ENCODE results near the gene OGN. TPM values are rescaled to one million over a fixed set of nuclear protein-coding genes. Genes with fewer than 3 reads are reported as not detected.
A peak's percentile ranks its signal among the peaks of the same experiment; 100 is the strongest.

The OGN gene
- total and polyA plus RNA-seq, 5 donors, result 18.6 to 45.0 (median 32.1) TPM

DNA sequence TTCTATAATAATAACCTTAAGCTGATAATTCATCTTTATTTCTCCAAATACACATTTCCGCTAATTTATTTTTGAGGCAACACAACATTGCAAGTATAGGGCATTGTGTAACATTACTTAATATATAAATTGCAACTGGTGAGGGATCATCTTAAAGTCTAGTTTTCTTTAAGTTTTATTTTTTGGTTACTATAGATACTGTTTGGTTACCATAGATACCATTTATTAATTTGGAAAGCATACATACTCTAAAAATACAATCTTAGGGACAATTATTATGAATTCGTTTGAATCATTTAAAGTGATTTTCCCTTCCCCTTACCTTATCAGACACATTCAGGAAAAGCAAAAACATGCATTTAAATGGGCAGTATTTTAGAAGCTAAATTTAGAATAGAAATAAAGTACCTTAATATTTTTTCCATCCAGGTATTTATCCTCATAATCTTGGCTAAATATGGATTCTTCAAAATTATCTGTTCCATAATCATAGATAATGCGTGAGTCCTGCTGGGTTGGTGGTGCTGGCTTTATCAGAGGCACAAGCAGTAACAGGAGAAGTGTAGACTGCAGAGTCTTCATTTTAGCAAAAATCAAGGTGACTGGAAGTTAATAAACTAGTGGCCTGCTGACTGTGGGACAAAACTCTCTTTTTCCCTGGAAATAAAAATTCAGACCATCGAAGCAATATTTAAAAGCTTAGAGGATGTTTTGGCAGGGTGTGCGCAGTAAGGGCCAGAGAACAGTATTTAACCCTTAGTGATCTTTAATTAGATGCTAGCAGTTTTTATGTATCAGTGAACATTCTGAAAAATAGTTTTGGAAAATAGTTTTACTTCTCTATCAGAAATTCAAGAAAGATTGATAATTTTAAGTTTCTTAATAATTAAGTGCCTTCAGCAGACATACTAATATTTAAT, 1.3 kb downstream of the OGN start:
- 49% methylated on average over 5 of the region's 5 CpGs for WGBS
- DNase-seq, result no peak
- no peak for ATAC-seq
- Histone ChIP-seq H3K4me1 (ENCODE audit: control insufficient read depth, insufficient read depth, low read length) (no peaks in the 10 kb centered on the region), H3K9me3 (ENCODE audit: control insufficient read depth, low read length) (no peaks in the 10 kb centered on the region), H3K4me3 (ENCODE audit: low read length) (peak overlapping the region; percentile 1), H3K27me3 (ENCODE audit: control insufficient read depth, insufficient read depth) (no peaks in the 10 kb centered on the region), H3K27ac (ENCODE audit: low read length) (no peak overlapping the region)
- intact Hi-C loops (cut with DNase I), result no loop called here

GRCh38 chr9:92402360-92402759, 2.0 kb downstream of the OGN start:
- H3K27me3 ChIP-seq (ENCODE audit: control insufficient read depth, insufficient read depth), result no peaks in the 10 kb centered on the region
- no peaks in the 10 kb centered on the region for H3K4me1 ChIP-seq (ENCODE audit: control insufficient read depth, insufficient read depth, low read length)
- peak overlapping the region; percentile 38 for H3K4me3 ChIP-seq (ENCODE audit: low read length)
- ATAC-seq (no peak), DNase-seq (no peak)
- intact Hi-C loops (cut with DNase I), result no loop called here
- H3K27ac ChIP-seq (ENCODE audit: low read length), result no peak overlapping the region
- H3K9me3 ChIP-seq (ENCODE audit: control insufficient read depth, low read length), result no peaks in the 10 kb centered on the region
- WGBS, result 49% methylated on average over 1 of the region's 1 CpG

- DNase-seq, result no peak
- H3K4me1 ChIP-seq (ENCODE audit: control insufficient read depth, insufficient read depth, low read length), result no peaks in the 10 kb centered on the region
- ATAC-seq, result no peak
- no peak overlapping the region for H3K4me3 ChIP-seq (ENCODE audit: low read length)
- H3K27me3 ChIP-seq (ENCODE audit: control insufficient read depth, insufficient read depth), result no peaks in the 10 kb centered on the region
- intact Hi-C loops (cut with DNase I), result no loop called here
- 97% methylated on average over 3 of the region's 3 CpGs for WGBS
- H3K27ac ChIP-seq (ENCODE audit: low read length), result no peak overlapping the region
- H3K9me3 ChIP-seq (ENCODE audit: control insufficient read depth, low read length), result no peaks in the 10 kb centered on the region
Observed at GRCh38 chr9:92397853-92398252, 6.5 kb downstream of the OGN start.

DNA sequence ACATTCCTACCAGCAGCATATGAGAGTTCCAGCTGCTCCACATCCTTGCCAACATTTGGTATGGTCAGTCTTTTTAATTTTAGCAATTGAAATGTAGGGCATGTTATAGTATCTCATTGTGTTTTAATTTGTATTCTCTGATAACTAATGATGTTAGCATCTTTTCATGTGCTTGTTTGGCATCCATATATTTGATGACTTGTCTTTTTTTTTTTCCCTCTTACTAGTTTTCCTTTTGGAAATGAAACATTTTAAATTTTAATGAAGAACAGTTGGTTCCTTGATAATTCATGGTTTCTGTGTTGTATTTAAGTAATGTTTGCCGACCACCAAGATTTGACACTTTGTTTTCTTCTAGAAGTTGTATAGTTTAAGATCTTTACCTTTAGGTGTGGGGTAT, 8.8 kb downstream of the OGN start:
- Histone ChIP-seq H3K4me1 (ENCODE audit: control insufficient read depth, insufficient read depth, low read length) (no peaks in the 10 kb centered on the region), H3K27me3 (ENCODE audit: control insufficient read depth, insufficient read depth) (no peaks in the 10 kb centered on the region), H3K4me3 (ENCODE audit: low read length) (no peak overlapping the region), H3K9me3 (ENCODE audit: control insufficient read depth, low read length) (no peaks in the 10 kb centered on the region), H3K27ac (ENCODE audit: low read length) (no peak overlapping the region)
- DNase-seq (no peak), ATAC-seq (no peak)
- intact Hi-C loops (cut with DNase I), result no loop called here
- WGBS, result 90% methylated on average over 1 of the region's 1 CpG

DNA sequence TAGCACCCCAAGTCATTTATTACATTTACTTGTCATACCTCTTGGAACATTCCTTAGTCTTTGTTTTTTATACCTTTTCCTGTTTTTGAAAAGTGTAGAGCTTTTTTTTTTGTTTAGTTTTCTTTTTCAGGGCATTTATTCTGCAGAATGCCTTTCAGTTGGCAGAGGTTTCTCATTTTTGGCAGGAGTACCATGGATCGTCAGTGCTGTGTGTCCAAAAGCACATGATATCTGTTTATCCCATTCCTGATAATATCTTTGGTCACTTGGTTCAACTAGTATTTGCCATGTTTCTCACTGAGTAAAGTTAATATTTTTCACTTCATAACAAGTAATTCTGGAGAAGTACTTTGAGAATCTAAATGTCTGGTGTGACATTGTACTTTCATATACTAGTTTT, 10.7 kb downstream of the OGN start:
- Histone ChIP-seq H3K27ac (ENCODE audit: low read length) (no peak overlapping the region), H3K27me3 (ENCODE audit: control insufficient read depth, insufficient read depth) (no peaks in the 10 kb centered on the region), H3K4me3 (ENCODE audit: low read length) (no peak overlapping the region), H3K9me3 (ENCODE audit: control insufficient read depth, low read length) (no peaks in the 10 kb centered on the region), H3K4me1 (ENCODE audit: control insufficient read depth, insufficient read depth, low read length) (no peaks in the 10 kb centered on the region)
- ATAC-seq (peak in 1 of 2 donors; percentile 52), DNase-seq (no peak)
- WGBS, result 16% methylated on average over 1 of the region's 1 CpG
- intact Hi-C loops (cut with DNase I), result no loop called here

DNA sequence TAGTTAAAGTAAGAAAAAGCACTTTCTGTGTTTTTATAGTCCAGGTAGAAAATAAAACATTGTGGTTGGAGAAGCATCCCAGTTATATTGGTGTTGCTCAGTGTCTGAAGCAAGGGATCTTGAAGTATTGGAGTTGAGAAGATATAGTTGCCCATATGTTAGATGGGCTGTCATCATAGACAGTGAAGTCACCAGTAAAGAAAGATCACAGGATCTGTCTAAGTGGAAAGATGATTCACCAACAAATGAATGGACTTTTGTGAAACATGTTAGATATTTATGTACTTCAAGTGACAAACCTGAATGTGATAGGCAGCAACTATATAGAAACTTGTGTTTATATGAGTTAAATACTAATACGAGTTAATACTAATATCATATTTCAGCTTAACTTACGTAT, 11.7 kb downstream of the OGN start:
- WGBS, result 79% methylated on average over 2 of the region's 2 CpGs
- ATAC-seq, result no peak
- Histone ChIP-seq H3K4me3 (ENCODE audit: low read length) (no peak overlapping the region), H3K27ac (ENCODE audit: low read length) (no peak overlapping the region), H3K4me1 (ENCODE audit: control insufficient read depth, insufficient read depth, low read length) (no peaks in the 10 kb centered on the region), H3K9me3 (ENCODE audit: control insufficient read depth, low read length) (no peaks in the 10 kb centered on the region), H3K27me3 (ENCODE audit: control insufficient read depth, insufficient read depth) (no peaks in the 10 kb centered on the region)
- no peak for DNase-seq
- intact Hi-C loops (cut with DNase I), result no loop called here

DNA sequence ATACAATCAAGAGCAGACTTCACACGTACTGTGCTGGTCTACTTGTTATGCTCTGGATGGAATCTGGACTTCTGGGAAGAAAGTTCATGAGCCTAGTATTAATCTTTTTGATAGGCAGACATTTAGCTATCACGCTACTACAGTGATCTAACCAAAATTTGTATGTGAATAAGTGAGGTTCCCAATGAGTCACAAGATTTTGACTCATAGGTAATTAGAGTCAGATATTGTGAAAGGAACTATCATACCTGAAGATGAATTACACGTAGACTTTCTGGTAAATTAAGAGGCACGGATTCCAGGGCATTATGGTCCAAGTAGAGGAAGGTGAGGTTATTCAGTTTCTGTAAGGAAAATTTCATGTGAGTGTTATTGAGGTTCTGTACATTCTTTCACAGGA, 18.4 kb downstream of the OGN start:
- DNase-seq, result no peak
- H3K4me1 ChIP-seq (ENCODE audit: control insufficient read depth, insufficient read depth, low read length), result no peaks in the 10 kb centered on the region
- intact Hi-C loops (cut with DNase I), result no loop called here
- H3K9me3 ChIP-seq (ENCODE audit: control insufficient read depth, low read length), result no peaks in the 10 kb centered on the region
- H3K27me3 ChIP-seq (ENCODE audit: control insufficient read depth, insufficient read depth), result no peaks in the 10 kb centered on the region
- no peak overlapping the region for H3K27ac ChIP-seq (ENCODE audit: low read length)
- 86% methylated on average over 4 of the region's 4 CpGs for WGBS
- no peak overlapping the region for H3K4me3 ChIP-seq (ENCODE audit: low read length)
- no peak for ATAC-seq

- H3K9me3 ChIP-seq (ENCODE audit: control insufficient read depth, low read length), result no peaks in the 10 kb centered on the region
- 51% methylated on average over 6 of the region's 6 CpGs for WGBS
- H3K4me3 ChIP-seq (ENCODE audit: low read length), result no peak overlapping the region
- intact Hi-C loops (cut with DNase I), result no loop called here
- ATAC-seq (no peak), DNase-seq (no peak)
- H3K4me1 ChIP-seq (ENCODE audit: control insufficient read depth, insufficient read depth, low read length), result no peaks in the 10 kb centered on the region
- no peak overlapping the region for H3K27ac ChIP-seq (ENCODE audit: low read length)
- no peaks in the 10 kb centered on the region for H3K27me3 ChIP-seq (ENCODE audit: control insufficient read depth, insufficient read depth)
Observed at GRCh38 chr9:92385477-92385876, 18.9 kb downstream of the OGN start.

- ATAC-seq (peak in 1 of 2 donors; percentile 48), DNase-seq (no peak)
- Histone ChIP-seq H3K4me1 (ENCODE audit: control insufficient read depth, insufficient read depth, low read length) (no peaks in the 10 kb centered on the region), H3K27me3 (ENCODE audit: control insufficient read depth, insufficient read depth) (no peaks in the 10 kb centered on the region), H3K27ac (ENCODE audit: low read length) (no peak overlapping the region), H3K4me3 (ENCODE audit: low read length) (no peak overlapping the region), H3K9me3 (ENCODE audit: control insufficient read depth, low read length) (no peaks in the 10 kb centered on the region)
- intact Hi-C loops (cut with DNase I), result no loop called here
- WGBS, result 59% methylated on average over 3 of the region's 3 CpGs
Observed at GRCh38 chr9:92385001-92385400, 19.4 kb downstream of the OGN start.

GRCh38 chr9:92384375-92384774, 20.0 kb downstream of the OGN start:
- Histone ChIP-seq H3K4me3 (ENCODE audit: low read length) (no peak overlapping the region), H3K4me1 (ENCODE audit: control insufficient read depth, insufficient read depth, low read length) (no peaks in the 10 kb centered on the region), H3K27me3 (ENCODE audit: control insufficient read depth, insufficient read depth) (no peaks in the 10 kb centered on the region), H3K27ac (ENCODE audit: low read length) (no peak overlapping the region), H3K9me3 (ENCODE audit: control insufficient read depth, low read length) (no peaks in the 10 kb centered on the region)
- ATAC-seq (no peak), DNase-seq (no peak)
- 69% methylated on average over 1 of the region's 1 CpG for WGBS
- intact Hi-C loops (cut with DNase I), result no loop called here

DNA sequence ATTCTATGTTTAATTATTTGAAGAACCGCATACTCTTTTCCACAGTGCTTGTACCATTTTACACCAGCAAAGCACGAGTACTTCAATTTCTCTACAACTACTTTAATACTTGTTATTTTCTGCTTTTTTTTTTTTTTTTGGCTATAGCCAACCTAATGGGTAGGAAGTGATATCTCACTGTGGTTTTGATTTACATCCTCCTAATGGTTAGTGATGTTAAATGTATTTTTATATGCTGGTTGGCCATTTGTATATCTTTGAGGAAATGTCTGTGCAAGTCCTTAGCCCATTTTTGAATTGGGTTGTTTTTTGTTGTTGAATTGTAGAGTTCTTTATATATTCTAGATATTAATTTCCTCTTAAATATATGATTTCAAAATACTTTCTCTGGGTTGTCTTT, 22.6 kb downstream of the OGN start:
- ATAC-seq, result no peak
- 94% methylated on average over 2 of the region's 2 CpGs for WGBS

More for the DNA sequence above, 22.6 kb downstream of the OGN start:
- H3K27me3 ChIP-seq (ENCODE audit: control insufficient read depth, insufficient read depth), result no peaks in the 10 kb centered on the region
- peaks cover 2% of the 10 kb centered on the region for H3K4me1 ChIP-seq (ENCODE audit: control insufficient read depth, insufficient read depth, low read length)
- H3K9me3 ChIP-seq (ENCODE audit: control insufficient read depth, low read length), result no peaks in the 10 kb centered on the region
- no peak overlapping the region for H3K27ac ChIP-seq (ENCODE audit: low read length)
- intact Hi-C loops (cut with DNase I), result no loop called here
- no peak overlapping the region for H3K4me3 ChIP-seq (ENCODE audit: low read length)
- no peak for DNase-seq
